GM21717 (cell line): ENCODE measurements around the gene C10orf53.

Experiments used
- ATAC-seq: cut with Tn5 transposase; IDR thresholded peaks from one replicate; pipeline ENCODE4 v1.9.1; 2021; ENCODE audit warnings: mild to moderate bottlenecking, moderate library complexity; ENCODE audit not compliant: unreplicated experiment

C10orf53 gene

GRCh38 chr10:49736564-49737113 lies 57.2 kb downstream of the C10orf53 start:
- ATAC-seq = no peak

- ATAC-seq = no peak
These were observed 58.2 kb downstream of the C10orf53 start for GRCh38 chr10:49737474-49738201.

DNA sequence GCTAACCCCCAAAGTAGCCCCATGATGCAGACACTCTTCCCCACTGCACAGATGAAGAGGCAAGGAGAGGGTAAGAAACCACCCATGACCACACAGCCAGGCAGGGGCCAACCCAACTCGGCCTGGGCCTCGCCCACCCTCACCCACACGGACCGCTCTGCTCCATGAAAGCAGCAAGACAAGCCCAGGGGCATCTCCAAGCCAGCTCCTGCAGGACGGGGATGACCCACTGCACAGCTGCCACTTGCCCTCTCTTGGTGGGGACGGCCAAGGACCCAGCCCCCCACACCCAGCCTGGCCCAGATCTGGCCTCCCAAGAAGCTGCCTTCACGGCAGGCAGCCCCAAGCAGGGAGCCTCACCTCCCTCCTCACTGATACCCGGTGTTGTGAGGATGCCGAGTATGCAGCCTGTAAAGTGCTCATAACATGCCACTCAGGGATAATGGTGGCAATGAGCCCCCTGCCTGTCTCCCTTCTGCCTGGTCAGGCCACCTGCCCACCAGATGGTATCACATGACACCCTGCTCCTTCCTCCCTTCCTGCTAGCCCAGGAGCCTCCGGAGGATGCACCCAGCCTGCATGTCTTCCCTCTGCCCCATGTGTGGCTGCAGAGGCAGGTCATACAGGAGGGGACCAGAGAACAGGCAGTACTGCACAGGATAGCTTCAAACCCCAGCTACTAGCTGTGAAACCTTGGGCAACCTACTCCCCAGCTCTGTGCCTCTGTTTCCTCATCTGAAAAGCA lies 59.3 kb downstream of the C10orf53 start:
- no peak for ATAC-seq

DNA sequence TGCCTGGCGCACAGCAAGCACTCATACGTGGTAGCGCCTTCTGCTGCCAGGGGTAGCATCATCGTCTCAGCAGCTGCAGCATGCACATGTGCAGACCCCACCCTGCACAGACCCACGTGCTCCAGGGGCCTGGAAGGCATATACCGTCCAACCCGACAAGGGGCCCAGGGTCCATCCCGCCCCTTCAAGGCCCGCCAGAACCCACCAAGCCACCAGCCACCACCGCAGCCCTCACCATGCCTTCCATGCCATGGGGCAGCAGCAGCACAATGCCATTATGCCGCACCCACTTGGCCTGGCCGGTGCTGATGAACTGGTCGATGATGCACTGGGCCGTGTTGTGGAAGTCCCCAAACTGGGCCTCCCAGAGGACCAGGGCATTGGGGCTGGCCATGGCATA lies 60.0 kb downstream of the C10orf53 start:
- ATAC-seq = no peak

DNA sequence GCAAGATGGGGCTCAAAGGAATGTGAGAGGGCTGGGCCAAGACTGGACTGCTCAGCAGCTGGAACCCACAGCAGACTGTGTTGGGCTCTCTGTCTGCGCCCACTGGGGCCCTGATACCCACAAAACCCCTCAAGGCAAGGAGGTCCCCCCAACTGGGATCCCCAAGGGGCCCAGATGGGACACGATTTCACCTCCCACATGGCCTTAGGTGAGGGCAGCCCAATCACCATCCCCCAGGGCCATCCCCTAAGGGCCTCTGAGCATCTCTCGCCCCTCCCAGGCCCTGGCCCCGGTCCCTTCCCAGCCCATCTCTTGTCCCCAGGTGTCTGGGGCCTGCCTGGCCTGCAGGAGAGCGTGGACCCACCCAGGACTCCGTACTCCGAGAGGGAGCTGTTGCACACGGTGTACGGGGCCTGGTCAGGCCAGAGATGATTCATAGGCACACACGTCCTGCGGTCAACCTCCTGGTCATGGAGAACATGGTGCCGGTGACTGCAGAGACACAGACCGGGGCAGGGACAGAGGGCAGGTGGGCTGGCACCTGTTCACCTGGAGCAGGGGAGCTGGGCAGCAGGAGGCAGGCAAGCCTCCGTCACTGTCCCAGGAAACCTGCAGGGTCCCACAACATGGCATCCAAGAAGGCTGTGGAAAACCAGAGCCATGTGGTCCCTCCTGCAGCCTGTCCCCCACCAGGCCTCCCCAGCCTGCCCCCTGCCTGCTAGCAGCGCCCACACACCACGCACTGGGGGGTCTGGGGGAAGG lies 61.1 kb downstream of the C10orf53 start:
- ATAC-seq = no peak

- no peak for ATAC-seq
These were observed 61.9 kb downstream of the C10orf53 start for GRCh38 chr10:49741108-49741995.

DNA sequence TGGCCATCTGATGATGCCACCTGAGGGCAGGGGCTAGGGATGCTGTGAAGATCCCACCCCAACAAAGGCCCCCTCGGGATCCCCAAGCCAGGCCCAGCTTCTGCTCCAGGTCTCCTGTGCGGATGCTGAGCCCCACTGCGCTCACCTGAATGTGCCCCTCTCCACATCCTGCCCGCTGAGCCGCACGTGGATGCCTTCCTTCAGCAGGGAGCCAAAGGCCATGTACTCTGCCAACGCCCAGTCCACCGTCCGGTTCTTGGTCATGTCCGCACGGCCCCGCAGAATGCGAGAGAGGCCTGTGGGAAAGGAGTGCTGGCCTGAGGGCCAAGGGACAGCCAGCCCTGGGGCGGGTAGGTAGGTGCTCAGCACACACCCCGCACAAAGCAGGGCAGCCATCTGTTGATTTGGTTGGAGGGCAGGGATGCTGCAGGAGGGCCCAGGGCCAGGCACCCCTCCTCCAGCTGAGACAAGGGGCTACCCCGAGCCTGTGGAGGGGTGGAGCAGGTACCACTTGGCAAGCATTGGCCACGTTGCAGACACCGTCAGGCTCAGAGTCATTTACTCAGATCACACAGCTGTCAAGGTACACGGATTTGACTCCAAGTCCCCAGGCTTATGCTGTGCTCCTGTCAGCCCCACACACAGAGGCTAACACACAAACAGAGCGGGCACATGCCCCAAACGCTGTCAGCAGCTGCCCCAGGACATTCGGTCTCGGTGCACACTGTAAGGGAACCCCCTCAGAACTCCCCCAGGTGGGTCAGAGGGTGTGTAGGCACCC lies 63.4 kb downstream of the C10orf53 start:
- ATAC-seq = no peak

- ATAC-seq = no peak
These were observed 64.1 kb downstream of the C10orf53 start for GRCh38 chr10:49743464-49744075.

- no peak for ATAC-seq
These were observed 64.7 kb downstream of the C10orf53 start for GRCh38 chr10:49744091-49744685.

DNA sequence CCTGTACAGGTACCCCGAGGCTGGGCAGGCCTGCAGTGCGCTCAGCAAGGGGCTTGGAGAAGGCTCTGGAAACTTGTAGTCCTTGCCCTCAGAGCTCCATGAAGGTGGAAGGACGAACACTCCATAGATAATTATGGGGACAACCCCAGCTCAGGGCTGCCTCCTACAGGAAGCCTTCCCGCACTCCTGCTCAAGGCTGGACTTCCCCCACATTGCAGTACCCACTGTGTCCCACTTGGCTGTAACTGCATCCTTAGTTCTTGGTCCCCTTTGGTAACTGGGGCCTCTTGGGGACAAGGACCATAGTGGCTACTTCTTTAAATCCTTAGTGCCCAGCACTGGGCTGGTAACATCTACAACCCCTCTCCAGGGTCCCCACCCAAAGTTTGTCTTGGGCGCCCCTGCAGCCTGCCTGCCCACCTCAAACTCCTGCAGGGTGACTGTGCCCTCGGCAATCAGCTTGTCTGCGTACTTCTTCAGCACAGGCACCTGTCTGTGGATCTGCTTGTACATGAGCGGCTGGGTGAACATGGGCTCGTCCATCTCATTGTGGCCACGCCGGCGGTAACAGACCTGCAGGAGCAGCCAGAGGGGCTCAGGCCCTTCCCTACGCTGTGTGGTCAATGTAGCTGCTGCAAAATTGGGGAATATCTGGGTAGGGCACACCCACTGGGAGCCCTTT lies 65.6 kb downstream of the C10orf53 start:
- ATAC-seq = no peak

GRCh38 chr10:49745756-49746155 lies 66.3 kb downstream of the C10orf53 start:
- ATAC-seq = no peak

- ATAC-seq = no peak
These were observed 67.3 kb downstream of the C10orf53 start for GRCh38 chr10:49746626-49747302.
